Loucy (cell line): ENCODE data around the gene FAM50A.

Experiments
- CTCF ChIP-seq: fragments of 200-600 bp; sonication (generic); conservative IDR thresholded peaks from 2 replicates; pipeline ENCODE4 v1.5.1; 2014; ENCODE audit warnings: mild to moderate bottlenecking, antibody characterized with exemption, low read length
- EZH2phosphoT487 ChIP-seq: fragments of 200-600 bp; IDR thresholded peaks from 2 replicates; pipeline ENCODE4 v1.6.1; 2018; ENCODE audit warnings: antibody characterized with exemption, mild to moderate bottlenecking, moderate library complexity, borderline replicate concordance

- TF ChIP-seq CTCF (no peak), EZH2phosphoT487 (no peak)
Measured at GRCh38 chrX:154439841-154440240, 4.1 kb upstream of the FAM50A start.
